ENCODE measurements around the gene GSTT2.
"Not testable (repeated sequence)": the region's sequence is repeated elsewhere in the genome, so short reads cannot be mapped to it uniquely, and the experiment has no call there.

The GSTT2 gene

DNA sequence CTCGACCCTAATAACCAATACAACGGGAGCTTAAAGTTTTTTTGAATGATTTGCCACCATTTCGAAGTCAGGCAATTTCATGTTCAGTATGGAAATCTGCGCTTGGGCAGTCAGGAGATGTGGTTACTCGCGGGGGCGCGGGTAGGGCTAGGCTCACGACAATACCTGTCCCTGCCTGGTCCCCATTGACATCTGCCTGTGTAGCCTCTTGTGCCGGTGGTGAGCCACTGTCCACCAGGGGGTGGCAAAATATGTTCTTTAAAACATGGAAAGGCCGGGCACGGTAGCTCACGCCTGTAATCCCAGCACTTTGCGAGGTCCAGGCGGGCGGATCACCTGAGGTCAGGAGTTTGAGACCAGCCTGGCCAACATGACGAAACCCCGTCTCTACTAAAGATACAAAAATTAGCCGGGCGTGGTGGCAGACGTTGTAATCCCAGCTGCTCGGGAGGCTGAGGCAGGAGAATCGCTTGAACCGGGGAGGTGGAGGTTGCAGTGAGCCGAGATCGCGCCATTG is 5.0 kb upstream of the GSTT2 start:
- not testable (repeated sequence) for DNase-seq

DNA sequence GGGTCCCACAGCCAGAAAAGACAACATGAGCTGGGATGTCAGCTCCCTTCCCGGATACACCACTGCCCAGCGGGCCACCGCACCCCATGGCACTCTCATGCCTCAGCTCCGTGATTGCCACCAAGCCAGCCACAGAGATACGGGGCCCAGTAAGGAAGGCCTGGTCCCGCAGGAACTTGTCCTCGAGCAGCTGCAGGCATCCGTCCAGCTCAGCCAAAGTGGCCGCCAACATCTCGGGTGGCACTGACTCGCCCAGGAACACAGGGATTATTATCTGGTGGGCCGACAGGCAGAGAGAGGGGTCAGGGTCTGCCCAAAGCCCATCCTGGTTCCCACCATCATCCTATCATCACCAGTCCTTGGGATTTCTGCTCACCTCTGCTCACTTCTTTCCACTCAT is 2.6 kb upstream of the GSTT2 start:
- not testable (repeated sequence) for DNase-seq

DNA sequence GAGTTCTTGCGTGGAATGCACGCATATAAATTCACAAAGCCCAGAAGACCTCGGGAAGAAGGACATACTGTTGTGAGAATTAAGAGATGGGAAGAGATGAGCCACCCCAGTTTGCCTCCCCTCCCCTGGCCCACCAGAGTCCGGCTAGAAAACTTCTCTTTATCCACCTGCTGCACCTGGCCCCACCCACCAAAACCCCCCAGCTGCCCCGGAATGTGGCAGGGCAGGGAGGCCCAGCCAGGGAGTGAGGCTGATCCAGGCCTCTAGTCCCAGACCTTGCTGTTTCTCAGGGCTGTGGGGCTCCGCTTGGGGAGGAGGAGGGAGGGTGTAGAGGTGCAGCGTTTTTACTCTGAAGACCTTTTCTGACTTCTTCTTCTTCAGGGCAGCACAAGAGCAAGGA is 633 bp downstream of the GSTT2 start:
- DNase-seq: not testable (repeated sequence)

DNA sequence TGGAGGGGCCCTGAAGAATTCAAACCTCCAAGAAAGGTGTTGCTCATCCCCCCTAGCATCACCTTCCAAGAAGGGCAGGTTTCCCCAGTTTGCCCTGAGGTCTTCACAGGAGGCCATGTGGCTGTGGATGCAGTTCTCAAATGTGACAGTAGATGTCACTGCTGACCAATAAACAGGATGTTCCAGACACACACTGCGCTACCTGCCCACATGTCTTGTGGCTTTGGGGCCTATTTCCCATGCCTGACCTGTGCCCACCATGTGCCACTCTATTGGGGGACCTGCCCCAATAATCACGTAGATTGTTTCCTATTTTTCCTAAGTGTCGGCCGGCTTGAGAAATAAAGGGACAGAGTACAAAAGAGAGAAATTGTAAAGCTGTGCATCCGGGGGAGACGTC is 4.5 kb downstream of the GSTT2 start:
- no peak for DNase-seq

DNA sequence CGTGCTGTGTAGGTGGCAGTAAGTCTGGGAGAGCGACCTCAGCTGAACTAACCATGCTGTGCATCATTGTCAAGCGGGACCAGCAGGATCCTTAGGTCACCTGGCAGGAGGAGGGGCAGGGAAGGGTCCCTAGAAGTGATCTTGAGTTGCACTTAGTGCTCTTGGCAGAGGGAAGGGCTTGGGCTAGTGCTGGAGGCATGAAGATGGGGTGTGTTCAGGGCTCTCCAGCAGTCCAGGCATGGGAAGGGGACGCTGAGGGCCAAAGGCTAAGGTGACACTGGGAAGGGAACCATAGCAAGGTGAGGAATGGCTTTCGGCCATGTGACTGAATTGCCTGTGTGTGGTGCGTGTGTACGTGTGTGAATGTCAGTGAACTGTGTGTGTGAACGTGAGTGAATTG is 6.2 kb downstream of the GSTT2 start:
- not testable (repeated sequence) for DNase-seq

DNA sequence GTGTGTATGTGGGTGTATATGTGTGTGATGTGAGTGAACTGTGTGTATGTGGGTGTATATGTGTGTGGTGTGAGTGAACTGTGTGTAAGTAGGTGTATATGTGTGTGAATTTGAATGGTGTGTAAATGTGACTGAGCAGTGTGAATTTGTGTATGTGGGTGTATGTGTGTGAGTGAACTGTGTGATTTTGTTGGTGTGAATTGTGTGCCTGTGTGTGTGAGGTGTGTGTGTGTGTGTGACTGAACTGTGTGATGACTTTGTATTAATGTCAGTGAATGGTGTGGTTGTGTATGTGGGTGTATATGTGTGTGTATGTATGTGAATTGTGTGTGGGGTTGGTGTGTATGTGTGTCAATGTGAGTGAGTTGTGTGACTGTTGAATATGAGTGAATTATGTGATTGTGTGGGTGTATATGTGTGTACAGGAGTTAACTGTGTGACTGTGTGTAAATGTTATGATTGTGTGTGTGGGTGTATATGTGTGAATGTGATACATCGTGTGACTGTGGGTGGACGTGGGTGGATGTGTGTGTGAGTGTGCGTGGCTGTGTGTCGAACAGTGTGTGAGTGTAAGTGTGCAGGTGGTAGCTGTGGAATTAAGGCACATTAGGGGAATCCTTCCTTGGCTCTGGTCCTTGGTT is 6.7 kb downstream of the GSTT2 start:
- not testable (repeated sequence) for DNase-seq

DNA sequence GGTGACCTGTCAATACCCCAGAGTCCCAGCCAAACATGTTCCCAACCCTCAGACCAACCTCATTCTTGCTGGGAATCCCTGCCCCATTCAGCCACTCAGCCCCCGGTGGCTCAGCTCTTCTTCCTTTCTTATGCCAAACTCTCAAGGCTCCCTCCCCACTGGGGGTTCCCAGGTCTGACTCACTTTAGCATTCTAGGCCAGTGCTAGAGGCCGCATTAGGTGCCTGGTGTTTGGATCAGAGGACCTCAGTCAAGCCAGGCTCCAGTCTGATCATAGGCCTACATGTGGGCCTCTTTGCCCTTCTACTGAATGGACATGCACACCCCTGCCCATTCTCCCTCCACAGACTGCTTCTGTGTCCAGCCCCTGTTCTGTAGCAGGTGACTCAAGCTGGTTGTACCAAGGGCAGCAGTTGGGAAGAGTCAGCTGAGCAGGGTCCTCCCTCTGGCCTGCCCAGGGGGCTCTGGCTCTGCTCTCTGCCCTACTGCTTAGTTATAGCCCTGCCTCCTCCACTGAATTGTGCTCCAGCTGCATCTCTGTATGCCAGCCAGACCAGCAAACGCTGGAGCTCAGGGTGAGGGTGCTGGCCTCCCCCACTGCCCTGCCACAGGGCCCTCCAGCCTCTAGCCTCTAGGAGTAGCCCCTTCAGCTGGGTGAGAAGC is 9.8 kb downstream of the GSTT2 start:
- not testable (repeated sequence) for DNase-seq

DNA sequence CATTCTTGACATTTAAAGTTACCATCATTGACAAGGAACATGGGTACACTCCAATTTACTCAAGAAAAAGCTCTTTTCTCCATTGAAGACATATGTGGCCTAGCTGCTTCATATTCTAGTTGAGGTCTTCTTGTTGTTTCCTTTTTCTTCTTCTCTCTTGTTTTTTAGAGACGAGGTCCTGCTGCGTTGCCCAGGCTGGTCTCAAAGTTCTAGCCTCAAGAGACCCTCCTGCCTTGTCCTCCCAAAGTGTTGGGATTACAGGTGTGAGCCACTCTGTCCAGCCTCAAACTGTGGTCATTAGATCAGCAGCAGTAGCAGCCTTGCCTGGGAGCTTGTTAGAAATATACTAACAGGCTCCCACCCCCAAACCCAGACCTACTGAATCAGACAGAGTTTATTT is 13.1 kb downstream of the GSTT2 start:
- not testable (repeated sequence) for DNase-seq

DNA sequence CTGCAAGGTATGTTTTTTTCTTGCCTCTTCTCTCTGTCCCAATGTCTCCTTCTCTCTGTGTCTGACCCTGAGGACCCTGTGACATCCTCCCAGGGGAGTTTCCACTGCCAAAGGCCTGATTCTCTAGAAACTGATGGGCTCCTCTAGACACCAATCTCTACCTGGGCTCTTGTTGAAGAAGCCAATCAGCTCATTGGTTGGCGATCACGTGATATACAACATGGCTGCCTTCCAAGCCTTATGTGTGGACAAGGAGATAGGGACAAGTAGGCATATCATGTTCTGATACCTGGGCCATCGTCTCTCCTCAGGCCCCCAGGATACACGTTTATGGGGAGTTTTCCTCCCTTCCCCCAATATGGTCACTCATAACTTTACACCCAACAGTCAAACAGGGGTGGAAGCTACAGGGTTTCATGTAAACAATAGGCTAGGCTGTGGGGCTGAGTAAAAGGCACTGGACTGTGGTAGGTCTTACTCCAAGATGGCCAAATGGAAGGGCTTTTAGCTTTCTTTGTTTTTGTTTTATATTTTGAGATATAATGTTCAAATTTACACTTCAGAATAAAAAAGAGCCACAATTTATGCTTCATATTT is 13.7 kb downstream of the GSTT2 start:
- not testable (repeated sequence) for DNase-seq

DNA sequence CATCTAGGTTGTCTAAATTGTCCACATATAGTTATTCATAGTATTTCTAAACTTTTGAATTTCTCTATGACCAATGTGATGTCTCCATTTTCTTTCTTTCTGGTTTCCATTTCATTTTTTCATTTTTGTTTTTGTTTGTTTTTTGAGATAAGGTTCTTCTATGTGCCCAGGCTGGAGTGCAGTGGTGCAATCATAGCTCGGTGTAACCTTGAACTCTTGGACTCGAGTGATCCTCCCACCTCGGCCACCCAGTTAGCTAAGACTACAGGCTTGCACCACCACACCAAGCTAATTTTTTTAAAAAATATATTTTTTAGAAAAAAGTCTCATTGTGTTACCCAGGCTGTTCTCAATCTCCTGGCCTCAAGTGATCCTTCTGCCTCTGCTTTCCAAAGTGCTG is 17.2 kb downstream of the GSTT2 start:
- no peak for DNase-seq

DNA sequence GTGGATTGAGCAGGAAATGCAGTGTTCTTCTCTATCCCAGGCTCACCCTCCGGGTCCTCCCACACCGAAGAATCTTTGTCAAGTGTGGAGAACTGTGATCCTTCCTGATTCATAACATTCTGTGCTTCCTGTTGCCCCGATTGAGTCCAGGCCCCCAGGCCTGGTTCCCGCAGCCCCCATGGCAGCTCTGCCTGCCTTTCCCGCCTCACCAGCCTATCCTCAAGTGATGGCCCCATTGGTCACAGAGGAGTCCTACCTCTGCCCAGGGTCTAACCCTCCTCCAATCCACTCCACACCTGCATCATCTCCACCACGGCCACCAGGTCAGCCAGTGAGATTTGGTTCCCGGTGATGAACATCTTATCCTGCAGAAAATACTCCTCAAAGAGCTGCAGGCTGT is 19.8 kb downstream of the GSTT2 start:
- DNase-seq: not testable (repeated sequence)

DNA sequence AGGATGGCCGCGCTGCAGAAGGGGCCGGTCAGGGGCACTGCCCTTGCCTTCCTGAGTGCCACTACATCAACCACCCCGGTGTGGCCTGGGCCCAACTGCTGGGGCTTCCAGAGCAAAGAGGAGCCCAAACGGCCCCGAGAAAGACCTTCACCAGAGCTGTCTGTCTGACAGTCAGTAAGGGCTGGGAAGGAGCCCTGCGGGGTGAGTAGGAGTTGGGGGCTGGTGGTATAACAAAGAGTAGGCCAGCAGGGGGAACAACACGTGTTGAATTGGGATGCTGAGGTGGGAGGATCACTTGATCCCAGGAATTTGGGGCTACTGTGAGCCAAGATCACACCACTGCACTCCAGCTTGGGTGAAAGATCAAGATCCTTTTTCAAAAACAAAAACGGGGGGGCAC is 21.4 kb downstream of the GSTT2 start:
- no peak for DNase-seq

DNA sequence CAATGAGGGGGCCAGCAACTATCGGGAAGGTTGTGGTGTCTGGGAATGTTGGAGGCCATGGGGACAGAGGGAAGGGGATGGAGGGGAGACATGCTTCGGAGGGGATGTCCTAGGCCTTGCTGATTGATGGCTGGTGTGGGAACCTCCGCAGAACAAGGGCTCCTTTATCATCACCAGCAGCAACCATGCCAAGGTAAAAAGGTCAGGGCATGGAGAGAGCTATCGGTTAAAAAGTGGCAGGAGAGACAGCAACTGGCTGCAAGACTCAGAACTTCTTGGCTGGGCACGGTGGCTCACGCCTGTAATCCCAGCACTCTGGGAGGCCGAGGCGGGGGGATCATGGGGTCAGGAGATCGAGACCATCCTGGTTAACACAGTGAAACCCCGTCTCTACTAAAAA is 22.3 kb downstream of the GSTT2 start:
- DNase-seq: no peak

DNA sequence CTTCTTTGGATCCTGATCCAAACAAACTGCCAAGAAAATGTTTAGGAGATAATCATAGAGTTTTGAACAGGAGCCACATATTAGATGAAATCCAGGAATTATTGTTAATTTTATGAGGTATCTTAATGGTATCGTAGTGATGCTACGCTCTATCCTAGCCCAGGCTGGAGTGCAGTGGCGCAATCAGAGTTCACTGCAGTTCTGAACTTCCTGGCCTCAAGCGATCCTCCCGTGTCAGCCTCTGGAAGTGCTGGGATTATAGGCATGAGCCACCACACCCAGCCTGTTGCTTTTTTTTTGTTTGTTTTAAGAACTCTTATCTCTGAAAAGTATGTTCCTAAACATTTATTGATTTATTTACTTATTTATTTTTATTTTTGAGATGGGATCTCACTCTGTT is 22.9 kb downstream of the GSTT2 start:
- no peak for DNase-seq

DNA sequence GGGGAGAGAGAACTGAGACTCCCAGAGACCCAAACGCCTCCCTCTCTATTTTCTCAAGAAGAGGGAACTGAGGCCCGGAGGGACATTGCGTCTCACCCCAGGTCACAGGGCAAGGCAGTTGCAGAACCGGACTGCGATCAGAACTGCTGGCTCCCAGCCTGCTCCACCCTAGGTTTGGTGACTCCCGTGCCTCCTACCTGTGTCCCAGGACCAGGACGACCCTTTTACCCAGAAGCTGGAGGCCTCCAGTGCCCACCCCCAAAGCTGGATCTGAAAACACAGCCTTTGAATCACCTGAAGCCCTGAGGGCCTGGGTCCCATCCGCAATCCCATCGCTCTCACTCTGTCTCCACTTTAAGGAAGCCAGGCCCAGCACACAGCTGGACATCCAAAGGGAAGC is 24.0 kb downstream of the GSTT2 start:
- no peak for DNase-seq

DNA sequence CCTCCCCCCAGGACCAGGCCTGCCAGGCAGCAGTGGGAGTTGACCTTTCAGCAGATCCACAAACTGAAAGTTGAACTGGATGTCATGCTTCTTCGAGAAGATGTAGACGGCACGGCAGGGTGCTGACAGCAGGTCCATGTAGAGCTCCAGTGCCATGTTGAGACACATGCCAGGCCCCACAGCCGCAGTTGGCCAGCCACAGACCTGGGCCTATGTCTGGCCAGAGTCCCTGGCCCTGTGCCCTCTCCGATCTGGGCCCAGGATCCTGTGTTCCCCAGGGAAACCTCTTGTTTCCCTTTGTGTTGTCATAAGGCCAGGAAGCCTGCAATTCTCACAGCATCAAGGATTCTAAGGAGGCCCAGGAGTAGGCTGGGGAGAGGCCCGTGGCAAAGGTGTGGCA is 25.3 kb downstream of the GSTT2 start, which contains the start of gene GSTT4:
Gene GSTT4 (minus strand): TSS at position 253 of the 400 bp plus-strand sequence. CDS start 97 bp downstream, at position 156.
- DNase-seq: no peak

DNA sequence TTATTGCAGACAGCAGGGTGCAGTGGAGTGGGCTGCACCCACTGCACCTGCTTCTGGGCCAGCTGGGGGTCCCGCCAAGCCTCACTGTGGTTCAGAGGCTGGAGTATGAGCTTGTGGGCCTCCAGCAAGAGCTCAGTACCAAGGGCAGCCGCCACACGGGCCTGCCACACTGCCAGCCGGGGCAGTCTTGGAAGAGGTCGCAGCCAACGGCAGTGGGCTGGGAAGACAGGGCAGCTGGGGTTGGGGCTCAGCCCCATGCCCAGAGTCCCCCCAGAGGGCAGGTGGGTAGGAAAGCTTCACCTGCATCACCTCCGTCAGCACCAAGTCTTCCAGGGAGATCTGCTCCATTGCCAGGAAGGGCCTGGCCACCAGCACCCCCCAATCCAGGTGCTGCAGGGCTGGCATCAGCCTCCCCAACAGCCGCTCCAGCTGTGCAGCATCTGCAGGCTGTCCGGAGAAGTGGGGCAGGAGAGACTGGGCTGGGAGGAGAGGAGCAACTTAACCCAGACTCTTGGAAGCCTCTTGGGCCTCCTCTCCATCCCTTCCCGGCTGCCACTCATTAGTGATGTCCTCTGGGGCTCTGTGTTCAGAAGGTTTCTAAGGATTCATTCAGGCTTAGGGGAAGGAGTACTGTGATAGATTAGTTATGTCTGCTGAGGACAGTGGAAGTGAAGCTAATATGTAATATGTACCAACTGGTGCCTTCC is 26.4 kb downstream of the GSTT2 start:
- DNase-seq: no peak

DNA sequence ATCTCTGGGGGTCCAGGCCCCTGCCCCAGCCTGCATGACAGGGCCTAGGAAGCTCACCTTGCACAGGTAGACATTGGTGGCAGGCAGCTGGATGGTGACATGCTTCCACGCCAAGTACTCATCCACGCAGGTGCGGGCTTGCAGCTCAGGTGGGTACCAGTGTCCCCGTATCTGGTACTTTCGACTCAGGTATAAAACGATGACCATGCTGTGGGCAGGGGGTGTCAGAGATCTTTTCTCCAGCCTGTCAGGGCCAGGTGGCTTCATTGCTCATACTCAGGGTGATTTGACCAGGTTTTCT is 26.9 kb downstream of the GSTT2 start:
- no peak for DNase-seq

DNA sequence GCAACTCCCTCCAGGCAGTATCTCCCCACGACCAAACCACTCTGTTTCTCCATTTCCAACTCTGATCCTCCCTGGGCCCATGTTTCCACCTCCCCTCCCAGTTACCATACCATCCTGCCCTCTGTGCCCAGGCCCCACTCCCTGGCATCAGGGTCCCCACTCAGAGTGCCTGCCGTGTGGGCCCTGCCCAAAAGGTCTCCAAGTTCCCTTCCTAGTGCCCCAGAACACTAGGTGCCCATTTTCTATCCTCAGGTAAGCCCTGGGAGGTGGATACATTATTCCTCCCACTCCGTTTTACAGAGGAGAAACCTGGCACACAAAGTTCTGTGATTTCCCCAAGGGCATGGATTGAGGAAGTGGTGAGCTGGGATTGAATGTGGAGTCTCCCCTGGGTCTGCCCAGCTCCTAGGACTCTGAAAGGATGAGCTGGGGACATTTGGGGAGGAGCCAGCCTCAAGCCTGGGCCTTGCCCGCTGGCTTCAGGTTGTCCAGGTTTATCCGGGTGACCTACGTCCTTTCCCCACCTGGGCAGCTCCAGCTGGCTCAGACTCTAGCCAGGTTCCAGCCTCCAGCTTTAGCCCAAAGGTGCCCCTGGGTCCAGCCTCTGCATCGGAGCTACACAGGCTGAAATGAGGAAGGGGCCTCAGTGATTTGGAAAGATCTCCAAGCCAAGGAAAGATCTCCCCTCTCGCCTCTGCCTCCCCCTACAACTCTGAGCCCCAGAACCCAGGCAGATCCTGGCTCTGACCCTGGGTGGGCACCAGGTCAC is 27.5 kb downstream of the GSTT2 start:
- DNase-seq: no peak

DNA sequence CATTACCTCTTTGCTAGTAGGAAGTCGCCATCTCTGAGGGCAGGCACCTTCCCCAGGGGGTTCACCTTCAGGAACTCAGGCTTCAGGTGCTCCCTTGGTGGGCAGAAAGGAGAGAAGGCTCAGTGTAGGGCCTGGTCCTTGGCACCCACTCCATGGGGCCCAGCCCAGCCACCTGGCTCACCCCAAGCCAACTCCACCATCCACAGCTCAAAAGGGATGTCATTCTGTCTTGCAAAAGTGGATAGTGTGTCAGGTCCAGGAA is 28.0 kb downstream of the GSTT2 start:
- no peak for DNase-seq

DNA sequence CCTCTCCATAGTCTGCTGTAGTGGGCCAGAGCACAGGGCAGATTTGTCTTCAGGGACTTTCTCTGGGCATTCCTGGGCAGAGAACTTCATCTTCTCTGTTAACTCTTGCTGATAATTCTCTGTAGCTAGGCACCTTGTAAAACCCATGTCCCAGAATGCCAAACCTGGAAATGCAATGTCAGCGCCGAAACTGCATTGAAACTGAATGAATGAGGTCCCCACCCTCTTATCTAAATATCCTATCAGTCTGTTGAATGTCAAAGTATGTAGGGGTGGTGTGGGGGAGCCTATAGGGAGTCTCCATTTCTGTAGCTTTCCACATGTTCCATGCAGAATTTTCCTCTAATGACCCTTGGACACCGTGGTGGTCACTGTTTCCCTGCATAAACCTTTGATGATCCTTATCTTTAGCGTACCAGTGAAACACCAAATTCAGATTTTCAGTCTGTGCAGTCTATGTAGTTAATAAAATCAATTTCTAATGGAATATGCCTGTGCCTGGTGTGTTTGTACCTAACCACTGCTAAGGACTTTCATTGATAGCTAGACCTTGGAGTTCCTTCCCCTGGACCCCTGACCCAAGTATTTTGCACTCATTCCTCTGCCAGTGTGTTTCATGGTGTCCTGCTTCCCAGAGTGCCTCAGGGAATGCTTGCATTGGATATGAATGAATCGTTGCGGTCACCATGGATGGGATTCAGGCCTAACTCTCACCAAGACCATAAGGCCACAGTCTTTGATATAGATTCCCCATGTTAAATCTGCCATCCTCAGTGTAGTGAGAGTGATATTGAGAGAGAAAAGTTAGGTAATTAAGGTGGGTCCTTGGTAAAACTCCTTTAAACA is 28.7 kb downstream of the GSTT2 start:
- DNase-seq: no peak
